GM12878 (cell line): ENCODE results near the gene FAM210A. TPM values are rescaled to one million over a fixed set of nuclear protein-coding genes. Genes with fewer than 3 reads are reported as not detected.

ENCODE experiments used
- ATAC-seq: fragments of 200-7000 bp; cut with Tn5 transposase; 3 replicates; pipeline ENCODE4 v1.9.1; 2020; ENCODE audit warnings: mild to moderate bottlenecking, moderate library complexity
- BruUV-seq: library from RNA; stranded (reverse); fragments of 400-500 nt; replicated peaks from 2 replicates; lab custom pipeline; 2021; lab: Mats Ljungman, UMichigan
- CTCF ChIA-PET: fragments of 300-600 bp; sonication (Branson Sonifier 250); formaldehyde crosslinking; extraction: SDS; loops from one replicate; lab custom pipeline; 2021; ENCODE audit warnings: inconsistent platforms; lab: Yijun Ruan, JAX
- POLR2A ChIA-PET: fragments of 350-600 bp; formaldehyde crosslinking; extraction: SDS; loops from one replicate; lab custom pipeline; 2021; ENCODE audit warnings: inconsistent platforms; lab: Charles Lee
- RAD21 ChIA-PET: fragments of 300-600 bp; sonication (Branson Sonifier 250); formaldehyde crosslinking; loops from one replicate; lab custom pipeline; 2023; ENCODE audit warnings: antibody characterized with exemption; ENCODE audit not compliant: unreplicated experiment; lab: Charles Lee
- SMC1A ChIA-PET: fragments of 300-600 bp; sonication (Branson Sonifier 250); formaldehyde crosslinking; loops from one replicate; lab custom pipeline; 2023; ENCODE audit not compliant: unreplicated experiment, uncharacterized antibody; lab: Charles Lee
- DNase-seq: peaks from one replicate; pipeline ENCODE4 v3.0.0-alpha.2; 2011; ENCODE audit warnings: low read depth, low spot score
- FAIRE-seq: peaks from 3 replicates; lab custom pipeline; 2011; peaks lifted over from hg19 to GRCh38; lab: Jason Lieb, UNC
- H2AFZ ChIP-seq: 2 replicates; pipeline ENCODE4 v1.6.0; 2011; ENCODE audit warnings: low read depth, low read length, control low read depth; ENCODE audit not compliant: control insufficient read depth
- H3K27ac ChIP-seq: 2 replicates; pipeline ENCODE4 v1.5.1; 2011; ENCODE audit warnings: control low read depth; ENCODE audit not compliant: control insufficient read depth, insufficient read depth
- H3K27me3 ChIP-seq, 2 experiments: replicated peaks in 1 of 2; 2 replicates each; pipeline versions ENCODE4 v1.6.0 to v1.6.1; 2011; ENCODE audit warnings: low read length in 1 of 2; ENCODE audit not compliant: control insufficient read depth in 2 of 2, insufficient read depth in 2 of 2
- H3K36me3 ChIP-seq, 2 experiments: 2 replicates each; pipeline ENCODE4 v1.5.1; 2011; ENCODE audit warnings: low read length in 1 of 2; ENCODE audit not compliant: control insufficient read depth in 2 of 2, insufficient read depth in 2 of 2
- H3K4me1 ChIP-seq: 2 replicates; pipeline ENCODE4 v1.6.1; 2011; ENCODE audit warnings: mild to moderate bottlenecking, low read length, moderate library complexity, mixed read lengths; ENCODE audit not compliant: control insufficient read depth, insufficient read depth
- H3K4me2 ChIP-seq: 2 replicates; pipeline ENCODE4 v1.6.0; 2011; ENCODE audit warnings: control low read depth; ENCODE audit not compliant: control insufficient read depth, insufficient read depth
- H3K4me3 ChIP-seq: fragments of 200-600 bp; sonication (generic); 2 replicates; pipeline ENCODE4 v1.5.1; 2016
- H3K79me2 ChIP-seq: 2 replicates; pipeline ENCODE4 v1.6.0; 2011; ENCODE audit warnings: low read length; ENCODE audit not compliant: control insufficient read depth, insufficient read depth
- H3K9ac ChIP-seq: 2 replicates; pipeline ENCODE4 v1.8.0; 2011; ENCODE audit warnings: low read length, control low read depth, mixed read lengths; ENCODE audit not compliant: control insufficient read depth, insufficient read depth
- H3K9me3 ChIP-seq: replicated peaks from 3 replicates; pipeline ENCODE4 v1.5.1; 2011; ENCODE audit warnings: mild to moderate bottlenecking, low read length; ENCODE audit not compliant: control insufficient read depth, insufficient read depth
- H4K20me1 ChIP-seq: 2 replicates; pipeline ENCODE4 v1.6.0; 2011; ENCODE audit not compliant: control insufficient read depth, insufficient read depth
- BHLHE40 ChIP-seq, 2 experiments: fragments of 450-650 bp in 1 of 2; IDR thresholded peaks; 2 replicates each; pipeline ENCODE4 v1.6.1; 2011 to 2017; ENCODE audit warnings: low read depth in 2 of 2, borderline replicate concordance in 1 of 2, improper control_type of control experiment in 1 of 2, low read length in 1 of 2, mild to moderate bottlenecking in 1 of 2
- EED ChIP-seq: sonication (generic); IDR thresholded peaks from 2 replicates; pipeline ENCODE4 v1.6.1; 2016; ENCODE audit warnings: antibody characterized with exemption, low read depth
- IKZF2 ChIP-seq, 2 experiments: fragments of 450-650 bp; IDR thresholded peaks; 2 replicates each; pipeline ENCODE4 v1.6.1; 2017; ENCODE audit warnings: mild to moderate bottlenecking in 2 of 2, moderate library complexity in 2 of 2
- LARP7 ChIP-seq: fragments of 450-650 bp; IDR thresholded peaks from 2 replicates; pipeline ENCODE4 v1.6.1; 2017; ENCODE audit warnings: mild to moderate bottlenecking
- NRF1 ChIP-seq: conservative IDR thresholded peaks from 2 replicates; pipeline ENCODE4 v1.6.1; 2011; ENCODE audit warnings: mild to moderate bottlenecking, low read depth, low read length, improper control_type of control experiment
- POU2F2 ChIP-seq: IDR thresholded peaks from 3 replicates; pipeline ENCODE4 v1.6.1; 2011; ENCODE audit warnings: low read depth, mild to moderate bottlenecking, low read length, borderline replicate concordance
- SRF ChIP-seq, 2 experiments: IDR thresholded peaks; 2 replicates each; pipeline ENCODE4 v1.6.1; 2011; ENCODE audit warnings: low read depth in 2 of 2, low read length in 2 of 2, mild to moderate bottlenecking in 1 of 2, moderate library complexity in 1 of 2
- WGBS: methylation state at CpG from one replicate; pipeline ENCODE4 v1.1.6; 2016; ENCODE audit warnings: low lambda C conversion rate; ENCODE audit not compliant: insufficient replicate concordance, insufficient coverage; ENCODE audit errors: missing lambda C conversion rate; 5-methylcytosine and 5-hydroxymethylcytosine counted together
- in situ Hi-C: fragments of 300-500 bp; cut with MboI; formaldehyde crosslinking; loops from 9 replicates; pipeline ENCODE4 v1.14.3; 2018; ENCODE audit warnings: mixed read lengths
- intact Hi-C: fragments of 100-400 bp; cut with micrococcal nuclease; formaldehyde crosslinking; loops from one replicate; pipeline ENCODE4 v1.14.2; 2022; ENCODE audit not compliant: unreplicated experiment
- polyA plus RNA-seq, 11 experiments: library from polyadenylated mRNA; depleted of rRNA in 4 of 11; unstranded in 6 of 11; stranded (reverse) in 5 of 11; fragments of >200 nt; fragmentation: Nextera tagmentation in 4 of 11; fragmentation: Illumina TruSeq in 1 of 11; extraction: Ambion mirVana in 4 of 11; extraction: Trizol in 1 of 11; gene quantifications; 1 replicate in 1 of 11; 2 replicates in 10 of 11; pipeline versions ENCODE4 v1.2.1 to v1.2.3, GENCODE V29; 2011 to 2016; ENCODE audit warnings: inconsistent platforms in 2 of 11, missing spikeins in 2 of 11, low read depth in 1 of 11
- total RNA-seq, 4 experiments: library from RNA; depleted of rRNA in 3 of 4; stranded (reverse); fragments of >200 nt in 3 of 4; fragmentation: Illumina TruSeq in 1 of 4; extraction: Trizol in 1 of 4; gene quantifications; 2 replicates each; pipeline versions ENCODE4 v1.2.1 to v1.2.3, GENCODE V29; 2013 to 2021
- TF ChIP-seq, protein P1 (sequence below): IDR thresholded peaks from 2 replicates; pipeline ENCODE4 v1.6.1; 2011; ENCODE audit warnings: mild to moderate bottlenecking, low read depth, low read length, moderate library complexity; ENCODE audit not compliant: insufficient replicate concordance
- TF ChIP-seq, protein P2 (sequence below): IDR thresholded peaks from 2 replicates; pipeline ENCODE4 v1.6.1; 2011; ENCODE audit warnings: borderline replicate concordance, low read depth, mild to moderate bottlenecking, moderate library complexity, mixed read lengths, low read length; ENCODE audit not compliant: insufficient read depth; ENCODE audit errors: extremely low read length

FAM210A gene
- total and polyA plus RNA-seq, 10 of the 15 experiments (the other 5 are each of a cell fraction or from before 2014, with no cell fraction given) = 10.3 to 56.3 (median 17.7) TPM

DNA sequence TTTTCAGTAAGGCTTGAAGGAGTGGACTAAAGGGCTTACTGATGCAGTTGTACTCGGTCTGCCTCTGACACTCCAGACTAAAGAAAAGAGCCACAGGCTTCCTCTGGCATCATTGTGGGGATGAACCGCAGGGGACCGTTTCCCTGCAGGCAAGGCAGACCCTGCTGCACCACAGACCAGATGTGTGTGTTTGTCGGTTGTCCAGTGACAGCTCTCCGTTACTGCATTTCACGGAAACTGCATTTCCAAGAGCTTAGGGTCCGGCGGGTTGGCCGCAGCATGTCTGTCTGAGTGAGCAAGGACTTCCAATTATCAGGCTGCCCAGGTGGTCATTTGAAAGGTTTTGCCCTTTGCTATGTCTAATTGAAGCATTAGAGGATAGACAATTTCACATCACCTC is 98.1 kb downstream of the FAM210A start:
- H4K20me1 ChIP-seq = no peaks in the 10 kb centered on the region

More for the DNA sequence above, 98.1 kb downstream of the FAM210A start:
- no TSS peak for BruUV-seq
- WGBS = 97% methylated on average over 9 of the region's 9 CpGs
- Histone ChIP-seq H3K9me3 (no peaks in the 10 kb centered on the region; the same call in 2 of the 3 replicates), H2AFZ (no peak overlapping the region), H3K4me3 (no peak overlapping the region), H3K27me3 (no peaks in the 10 kb centered on the region), H3K36me3 (peaks cover 0 to 3% of the 10 kb centered on the region in 2 experiments; a peak in 2 of 4 replicates), H3K27ac (no peak overlapping the region), H3K4me2 (no peak overlapping the region), H3K9ac (no peak overlapping the region), H3K79me2 (no peaks in the 10 kb centered on the region), H3K4me1 (peaks cover 5% of the 10 kb centered on the region)
- ChIA-PET RAD21 (interaction anchor here (2.6 to 4.1 kb wide), 3 partner anchors 15 to 72 kb away, joined by 11 to 161 read pairs (median 39); no protein-coding TSS in a partner anchor), SMC1A (interaction anchor here (2.2 to 6.9 kb wide), 4 partner anchors 14 to 69 kb away, joined by 14 to 241 read pairs (median 28); no protein-coding TSS in a partner anchor), POLR2A (interaction anchor here (0.8 kb wide), 1 partner anchor 69 kb away, joined by 3 read pairs; no protein-coding TSS in a partner anchor), CTCF (interaction anchor here (1.2 to 11.8 kb wide), 6 partner anchors 15 to 412 kb away, joined by 3 to 337 read pairs (median 15); no protein-coding TSS in a partner anchor)
- TF ChIP-seq LARP7 (no peak), SRF (IDR thresholded peaks at IDR 0.05; ENCODE audit: low read depth in 2 of 2, low read length in 2 of 2) (no peak), EED (no peak), BHLHE40 (IDR thresholded peaks at IDR 0.05; ENCODE audit: borderline replicate concordance in 1 of 2, low read depth in 2 of 2, low read length in 1 of 2) (no peak), NRF1 (no peak), POU2F2 (no peak), IKZF2 (IDR thresholded peaks at IDR 0.05) (no peak)
- TF ChIP-seq, protein P1, sequence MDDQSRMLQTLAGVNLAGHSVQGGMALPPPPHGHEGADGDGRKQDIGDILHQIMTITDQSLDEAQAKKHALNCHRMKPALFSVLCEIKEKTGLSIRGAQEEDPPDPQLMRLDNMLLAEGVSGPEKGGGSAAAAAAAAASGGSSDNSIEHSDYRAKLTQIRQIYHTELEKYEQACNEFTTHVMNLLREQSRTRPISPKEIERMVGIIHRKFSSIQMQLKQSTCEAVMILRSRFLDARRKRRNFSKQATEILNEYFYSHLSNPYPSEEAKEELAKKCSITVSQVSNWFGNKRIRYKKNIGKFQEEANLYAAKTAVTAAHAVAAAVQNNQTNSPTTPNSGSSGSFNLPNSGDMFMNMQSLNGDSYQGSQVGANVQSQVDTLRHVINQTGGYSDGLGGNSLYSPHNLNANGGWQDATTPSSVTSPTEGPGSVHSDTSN = no peak
- TF ChIP-seq, protein P2, sequence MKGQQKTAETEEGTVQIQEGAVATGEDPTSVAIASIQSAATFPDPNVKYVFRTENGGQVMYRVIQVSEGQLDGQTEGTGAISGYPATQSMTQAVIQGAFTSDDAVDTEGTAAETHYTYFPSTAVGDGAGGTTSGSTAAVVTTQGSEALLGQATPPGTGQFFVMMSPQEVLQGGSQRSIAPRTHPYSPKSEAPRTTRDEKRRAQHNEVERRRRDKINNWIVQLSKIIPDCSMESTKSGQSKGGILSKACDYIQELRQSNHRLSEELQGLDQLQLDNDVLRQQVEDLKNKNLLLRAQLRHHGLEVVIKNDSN = no peak
- intact Hi-C loops (no loop called here), in situ Hi-C loops (loop anchor here (25.0 kb wide), 1 partner anchor 466 kb away; no protein-coding TSS in a partner anchor)
- DNase-seq (no peak), ATAC-seq (no peak), FAIRE-seq (no peak)
